Ramos (cell line): ENCODE data around the gene PTGDR2.

Source experiments
- in situ Hi-C: fragments of 300-500 bp; cut with MboI; formaldehyde crosslinking; loops from one replicate; pipeline ENCODE4 v1.14.3; 2022; ENCODE audit warnings: low sequenced_read_pairs; ENCODE audit not compliant: unreplicated experiment

The PTGDR2 gene

DNA sequence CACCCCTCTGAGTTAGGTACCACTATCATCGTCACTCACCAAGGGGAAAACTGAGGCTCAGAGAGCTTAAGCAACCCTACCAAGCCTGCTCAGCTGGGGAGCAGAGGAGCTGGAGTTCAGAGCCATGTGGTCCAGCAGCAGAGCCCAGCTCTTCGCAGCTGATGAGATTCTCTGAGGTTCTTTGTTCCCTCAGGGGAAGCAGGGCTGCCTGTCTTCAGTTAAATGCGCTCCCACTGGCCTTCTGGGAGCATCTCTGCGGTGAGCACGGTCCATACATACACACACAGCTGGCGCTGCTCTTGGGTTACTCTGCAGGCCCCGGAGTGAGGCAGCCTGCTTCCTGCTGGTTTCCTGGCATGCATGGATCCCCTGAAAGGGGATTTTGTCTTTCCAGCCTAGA lies 5.2 kb upstream of the PTGDR2 start:
- in situ Hi-C loops = no loop called here

DNA sequence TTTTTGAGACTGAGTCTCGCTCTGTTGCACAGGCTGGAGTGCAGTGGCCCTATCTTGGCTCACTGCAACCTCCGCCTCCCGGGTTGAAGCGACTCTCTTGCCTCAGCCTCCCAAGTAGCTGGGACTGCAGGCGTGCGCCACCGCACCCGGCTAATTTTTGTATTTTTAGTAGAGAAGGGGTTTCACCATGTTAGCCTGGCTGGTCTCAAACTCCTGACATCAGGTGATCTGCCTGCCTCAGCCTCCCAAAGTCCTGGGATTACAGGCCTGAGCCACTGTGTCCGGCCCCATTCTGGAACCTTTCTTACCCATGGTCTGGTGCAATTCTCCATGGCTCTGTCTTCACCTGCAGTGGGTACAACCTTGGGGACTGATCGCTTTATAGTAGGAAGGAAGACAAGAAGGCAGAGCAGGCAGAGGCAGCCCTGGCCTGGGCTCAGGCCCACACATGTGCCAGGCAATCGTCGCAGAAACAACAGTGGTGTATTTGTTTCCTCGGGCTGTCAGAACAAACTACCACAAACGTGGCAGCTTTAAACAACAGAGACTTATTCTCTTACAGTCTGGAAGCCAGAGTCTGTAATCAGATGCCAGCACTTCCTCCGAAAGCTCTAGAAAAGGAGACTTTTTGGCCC lies 4.0 kb upstream of the PTGDR2 start:
- in situ Hi-C loops = no loop called here

DNA sequence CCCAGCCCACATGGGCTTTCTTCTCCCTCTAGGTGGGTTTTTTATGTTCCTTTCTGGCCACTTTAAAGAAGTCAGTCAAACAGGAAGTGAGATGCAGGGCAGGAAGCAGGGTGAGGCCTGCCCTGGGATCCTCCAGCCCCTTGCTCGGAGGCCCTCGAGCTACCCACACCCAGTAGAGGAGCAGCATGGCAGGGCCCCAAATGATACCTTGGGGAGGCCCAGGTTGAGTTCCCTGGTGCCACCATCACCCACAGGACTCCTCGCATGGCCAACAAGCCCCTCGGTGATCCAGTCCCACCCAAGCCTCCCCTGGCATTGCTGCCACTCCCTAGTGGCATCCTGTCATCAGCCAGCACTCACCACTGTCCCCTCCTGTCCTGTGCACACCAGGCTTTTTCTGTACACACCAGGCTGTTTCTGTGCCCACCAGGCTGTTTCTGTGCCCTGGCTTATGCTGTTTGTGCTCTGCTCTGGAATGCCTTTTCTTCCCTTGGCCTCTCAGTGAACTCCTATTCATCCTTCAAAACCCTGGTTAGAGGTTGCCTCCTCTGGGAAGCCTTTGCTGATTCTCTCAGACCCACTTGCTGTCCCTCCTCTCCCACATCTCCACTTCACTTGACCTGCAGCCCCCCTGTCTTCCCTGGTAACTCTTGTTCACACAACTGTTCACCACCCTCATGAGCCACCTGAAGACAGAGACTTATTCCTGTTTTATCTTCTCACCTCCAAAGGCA lies 3.1 kb upstream of the PTGDR2 start:
- in situ Hi-C loops = no loop called here

DNA sequence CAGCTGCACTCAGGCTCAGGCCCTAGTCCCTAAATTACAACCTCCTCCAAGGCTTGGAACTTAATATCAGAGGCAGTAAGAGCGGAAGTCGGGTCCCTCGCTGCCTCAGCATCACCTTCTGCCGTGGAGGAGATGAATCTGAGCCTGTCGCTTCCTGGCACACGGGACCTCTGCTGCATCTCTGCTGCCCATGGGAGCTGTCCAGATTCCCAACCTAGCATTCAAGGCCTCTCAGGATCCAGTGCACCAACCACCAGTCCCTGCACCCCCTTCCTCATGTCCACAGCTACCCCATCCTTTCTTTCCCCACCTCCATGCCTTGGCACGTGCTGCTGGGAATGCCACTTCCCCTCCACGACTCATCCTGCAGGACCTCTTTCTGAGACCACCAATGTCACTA lies 2.5 kb upstream of the PTGDR2 start:
- in situ Hi-C loops = no loop called here

DNA sequence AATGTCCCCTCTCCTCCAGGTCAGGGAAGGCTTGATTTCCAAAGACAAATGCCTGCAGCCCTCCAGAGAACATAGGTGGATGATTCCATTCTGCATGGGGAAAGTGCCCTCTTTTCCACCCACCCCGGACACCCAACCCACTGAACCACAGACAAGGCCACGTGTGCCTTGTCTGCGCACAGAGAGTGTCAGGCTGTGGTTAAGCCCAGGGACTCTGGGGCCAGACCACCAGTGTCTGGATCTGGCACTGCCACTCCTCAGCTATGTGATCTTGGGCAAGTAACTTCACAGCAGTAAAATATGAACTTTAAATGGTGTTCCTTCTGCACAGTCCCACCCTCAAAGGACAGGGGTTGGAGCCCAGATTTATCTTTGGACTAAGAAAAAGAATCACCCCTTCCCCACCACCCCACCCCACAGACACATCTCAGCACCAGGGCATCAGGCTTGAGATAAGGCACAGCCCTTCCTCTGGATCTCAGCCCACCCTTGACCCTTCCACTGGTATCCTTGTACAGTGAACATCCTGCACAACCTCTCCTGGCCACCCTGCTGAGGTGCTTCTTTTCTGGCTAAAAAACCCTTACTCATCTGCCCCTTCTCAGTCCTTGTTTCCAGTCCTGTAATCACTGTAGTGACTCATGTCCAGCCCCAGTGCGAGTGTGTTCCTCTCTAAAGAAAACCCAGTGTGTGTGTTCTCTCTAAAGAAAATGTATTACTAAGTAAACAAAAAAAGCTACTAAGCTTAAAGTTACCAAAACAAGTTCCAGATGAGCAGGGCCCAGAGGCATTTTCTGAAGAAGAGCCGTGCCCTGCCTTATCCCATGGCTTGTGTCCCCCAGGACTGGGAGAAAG lies 1.9 kb upstream of the PTGDR2 start:
- in situ Hi-C loops = no loop called here

DNA sequence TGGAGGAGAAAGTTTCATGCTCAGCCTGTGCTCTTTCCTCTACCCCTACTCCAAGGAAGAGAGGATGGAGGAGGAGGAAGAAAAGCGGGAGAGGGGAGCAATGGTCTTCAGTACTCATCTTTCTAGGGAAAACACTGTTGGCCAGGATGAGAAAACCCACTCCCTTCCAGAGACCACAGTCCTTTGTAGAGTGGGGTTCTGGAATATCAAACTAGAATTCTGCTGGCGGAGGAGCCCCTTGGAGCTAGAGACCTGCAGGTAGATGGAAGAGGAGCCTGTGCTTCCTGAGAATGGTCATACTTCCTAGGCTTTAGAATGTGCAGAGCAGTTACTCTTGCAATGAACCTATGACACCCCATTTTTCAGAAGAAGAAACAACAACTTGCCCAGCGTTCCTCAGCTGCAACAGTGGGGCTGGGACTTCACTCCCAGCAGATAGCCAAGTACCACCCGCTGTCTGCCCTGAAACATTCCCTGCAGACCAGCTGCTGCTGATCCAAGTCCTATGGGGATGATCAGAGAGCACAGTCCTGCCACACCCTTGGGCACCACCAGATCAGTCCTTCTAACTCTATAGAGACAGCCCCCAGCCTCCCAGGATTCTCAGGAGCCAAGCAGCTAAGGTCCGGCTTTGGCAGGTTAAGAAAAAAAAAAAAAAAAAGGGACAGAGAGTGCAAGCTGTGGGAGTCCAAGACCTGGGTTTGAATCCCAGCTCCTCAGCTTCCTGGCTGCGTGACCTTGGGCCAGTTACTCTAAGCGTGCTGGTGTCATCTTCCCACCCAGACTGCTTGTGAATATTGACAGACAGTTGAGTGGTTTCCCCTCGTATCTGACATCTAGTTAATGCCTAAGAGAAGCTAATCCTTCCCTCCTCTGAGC lies 664 bp downstream of the PTGDR2 start:
- in situ Hi-C loops = no loop called here

DNA sequence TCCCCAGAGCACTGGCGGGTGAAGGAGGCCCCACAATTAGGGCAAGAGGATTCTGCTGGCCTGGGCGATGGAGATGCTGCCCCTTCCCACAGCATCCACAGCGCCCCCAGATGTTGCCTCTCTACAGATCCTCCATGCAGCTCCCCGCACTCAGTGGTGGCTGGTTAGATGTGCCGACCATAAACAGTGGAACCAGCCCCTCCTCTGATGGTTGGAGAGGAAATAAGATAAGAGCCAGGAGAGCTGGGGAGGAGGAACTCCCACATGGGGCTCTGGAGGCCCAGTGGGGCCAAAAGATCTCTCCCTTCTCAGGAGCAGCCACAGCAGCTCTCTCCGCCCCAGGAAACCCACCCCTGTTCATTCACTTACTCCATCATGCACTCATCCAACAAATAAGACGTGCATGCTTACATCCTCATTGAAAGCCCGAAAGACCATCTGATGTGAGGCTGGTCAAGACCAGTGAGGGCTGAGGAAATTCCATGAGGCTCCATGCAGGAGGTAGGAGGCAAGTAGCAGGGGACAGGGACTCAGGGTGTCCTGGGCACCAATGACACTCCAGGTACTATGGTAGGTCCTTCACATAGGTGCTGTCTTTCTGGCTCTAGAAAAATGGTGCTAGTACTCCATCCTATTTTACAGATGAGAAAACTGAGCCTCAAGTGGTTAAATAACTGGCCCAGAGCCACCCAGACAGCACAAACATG lies 1.5 kb downstream of the PTGDR2 start:
- in situ Hi-C loops = no loop called here

DNA sequence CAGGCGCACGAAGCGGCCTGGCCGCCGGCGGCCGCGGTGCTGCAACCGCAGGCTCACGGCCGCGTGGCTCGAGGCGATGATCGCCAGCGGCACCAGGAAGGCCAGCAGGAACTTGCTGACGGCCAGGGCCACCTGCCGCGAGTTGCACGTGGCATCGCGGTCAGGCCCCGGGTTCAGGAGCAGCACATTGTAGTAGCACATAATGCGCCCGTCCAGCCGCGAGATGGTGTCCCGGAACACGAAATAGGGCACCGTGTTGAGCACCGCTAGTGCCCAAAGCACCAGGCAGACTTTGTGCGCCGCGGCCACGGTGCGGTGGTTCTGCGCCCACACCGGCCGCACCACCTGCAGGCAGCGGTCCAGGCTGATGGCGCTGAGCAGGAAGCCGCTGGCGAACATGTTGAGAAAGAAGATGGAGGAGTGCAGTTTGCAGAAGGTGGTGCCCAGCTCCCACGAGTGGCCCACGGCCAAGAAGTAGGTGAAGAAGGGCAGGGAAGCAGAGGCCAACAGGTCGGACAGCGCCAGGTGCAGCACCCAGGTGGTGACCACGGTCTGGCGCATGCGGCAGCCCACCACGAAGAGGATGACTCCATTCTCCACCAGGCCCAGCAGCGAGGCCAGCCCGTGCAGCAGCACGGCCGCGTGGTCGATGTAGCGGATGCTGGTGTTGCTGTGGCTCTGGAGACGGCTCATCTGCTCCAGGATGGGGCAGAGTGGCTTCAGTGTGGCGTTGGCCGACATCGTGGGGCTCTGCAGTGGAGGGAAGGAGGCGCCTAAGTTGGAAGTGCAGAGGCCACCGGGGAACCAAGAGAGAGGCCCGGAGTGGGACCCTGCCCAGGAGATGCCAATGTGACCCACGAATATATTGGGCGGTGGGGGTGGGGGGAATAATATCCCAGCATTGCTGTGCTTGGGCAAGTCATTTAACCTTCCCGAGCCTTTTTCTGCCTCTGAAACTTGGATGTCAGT lies 2.5 kb downstream of the PTGDR2 start:
- in situ Hi-C loops = no loop called here

DNA sequence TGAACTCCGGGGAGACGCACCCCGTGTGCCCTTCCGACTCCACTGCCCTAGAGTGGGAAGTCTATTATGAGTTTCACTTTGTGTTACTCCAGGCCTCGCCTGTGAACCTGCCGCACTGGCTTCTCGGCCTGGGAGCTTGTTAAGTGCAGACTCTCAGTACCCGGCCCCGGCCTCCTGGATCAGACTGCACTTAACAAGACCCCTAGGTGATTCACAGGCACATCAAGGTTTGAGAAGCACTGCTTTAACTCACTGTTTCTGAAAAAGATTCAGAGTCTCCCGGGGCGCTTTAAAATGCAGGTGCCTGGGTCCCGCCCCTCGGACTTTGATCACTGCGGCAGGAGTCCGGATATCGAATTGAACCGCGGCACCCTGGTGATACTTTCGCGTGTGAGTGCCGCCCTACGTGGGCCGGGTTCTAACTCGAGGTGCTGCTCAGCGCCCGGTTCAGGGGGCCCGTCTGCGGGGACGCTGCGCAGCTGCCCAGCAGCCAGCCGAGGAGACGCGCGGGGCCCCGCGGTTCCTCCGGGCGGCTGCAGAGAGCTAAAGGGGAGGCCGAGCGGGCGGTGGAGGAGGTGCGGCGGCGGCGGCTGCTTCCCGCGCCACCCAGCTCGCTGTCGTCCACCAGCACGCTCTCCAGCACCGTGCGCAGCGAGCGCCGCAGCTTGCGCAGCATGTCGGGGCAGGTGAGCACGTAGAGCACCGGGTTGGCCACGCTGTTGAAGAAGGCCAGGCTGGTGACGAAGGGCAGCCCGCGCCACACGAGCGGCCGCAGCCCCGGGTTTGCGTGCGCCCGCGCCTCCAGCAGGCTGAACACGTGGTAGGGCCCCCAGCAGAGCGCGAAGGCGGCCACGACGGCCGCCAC lies 3.4 kb downstream of the PTGDR2 start:
- in situ Hi-C loops = no loop called here

DNA sequence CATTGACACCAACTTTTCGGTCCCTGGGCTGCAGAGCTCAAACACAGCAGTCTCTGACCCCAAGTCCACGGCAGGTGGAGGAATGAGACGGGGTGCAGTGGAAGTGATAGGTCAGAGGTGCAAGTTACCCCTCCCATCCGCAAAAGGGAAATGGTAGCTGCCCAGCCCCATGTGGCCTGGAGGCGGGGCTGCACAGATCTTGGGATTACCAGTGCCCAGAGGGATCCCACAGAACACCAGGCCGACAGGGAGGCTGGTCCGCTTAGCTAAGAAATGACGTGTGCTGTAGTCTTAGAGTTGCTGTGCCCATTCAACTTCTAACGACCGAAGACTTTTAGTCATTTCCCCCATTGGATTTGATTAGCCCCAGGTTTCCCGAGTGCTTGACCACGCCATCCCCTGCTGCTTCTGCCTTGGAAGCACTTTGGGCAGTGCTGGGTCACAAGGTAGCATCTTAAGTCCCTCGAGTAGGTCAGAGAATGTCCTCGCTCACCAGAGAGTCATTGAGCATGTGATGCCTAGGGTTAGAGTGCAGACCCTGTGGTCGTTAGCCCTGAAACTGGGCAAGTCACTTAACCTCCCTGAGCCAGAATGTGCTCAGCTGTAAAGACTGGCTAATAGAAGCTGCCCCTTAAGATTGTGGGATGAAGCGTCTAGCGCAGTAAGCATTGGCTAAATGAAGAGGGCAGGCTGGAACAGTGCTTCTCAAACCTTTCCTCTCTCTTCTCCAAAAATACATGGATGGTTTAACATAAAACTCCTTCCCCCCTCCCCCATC lies 4.2 kb downstream of the PTGDR2 start:
- in situ Hi-C loops = no loop called here

DNA sequence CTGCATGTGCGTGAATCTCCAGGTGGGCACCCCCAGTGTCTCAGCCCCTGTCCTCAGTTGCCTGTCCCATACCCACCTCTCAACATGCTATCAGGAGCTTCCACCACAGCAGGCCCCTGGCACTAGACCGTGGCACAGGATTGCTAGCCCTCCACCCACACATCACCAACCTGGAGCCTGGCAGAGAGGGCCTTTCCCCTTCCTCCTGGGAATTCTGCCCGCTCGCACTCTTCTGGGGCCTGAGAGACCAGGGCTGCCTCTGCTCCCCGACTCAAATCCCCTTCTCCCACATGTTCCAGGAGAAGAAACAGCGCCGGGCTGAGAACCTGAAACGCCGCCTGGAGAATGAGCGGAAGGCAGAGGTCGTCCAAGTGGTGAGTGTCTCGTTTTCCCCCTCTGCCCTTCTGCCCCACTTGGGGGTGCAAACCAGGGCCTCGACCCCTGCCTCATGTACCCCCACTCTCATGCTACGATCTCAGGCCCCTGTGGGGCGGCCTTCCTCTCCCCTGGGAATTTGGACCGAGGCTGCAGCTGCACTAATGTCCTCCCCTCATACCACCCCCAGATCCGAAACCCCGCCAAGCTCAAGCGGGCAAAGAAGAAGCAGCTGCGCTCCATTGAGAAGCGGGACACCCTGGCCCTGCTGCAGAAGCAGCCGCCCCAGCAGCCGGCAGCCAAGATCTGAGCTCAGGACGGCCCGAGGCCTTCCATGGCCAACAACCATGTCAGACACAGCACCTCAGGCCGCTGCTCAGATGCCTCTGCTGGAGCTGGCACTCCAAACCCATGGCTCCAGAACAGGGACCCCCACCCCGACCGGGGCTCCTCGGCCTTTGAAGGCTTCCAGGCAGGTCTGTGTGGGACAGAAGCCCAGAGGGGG lies 5.9 kb downstream of the PTGDR2 start:
- in situ Hi-C loops = no loop called here

DNA sequence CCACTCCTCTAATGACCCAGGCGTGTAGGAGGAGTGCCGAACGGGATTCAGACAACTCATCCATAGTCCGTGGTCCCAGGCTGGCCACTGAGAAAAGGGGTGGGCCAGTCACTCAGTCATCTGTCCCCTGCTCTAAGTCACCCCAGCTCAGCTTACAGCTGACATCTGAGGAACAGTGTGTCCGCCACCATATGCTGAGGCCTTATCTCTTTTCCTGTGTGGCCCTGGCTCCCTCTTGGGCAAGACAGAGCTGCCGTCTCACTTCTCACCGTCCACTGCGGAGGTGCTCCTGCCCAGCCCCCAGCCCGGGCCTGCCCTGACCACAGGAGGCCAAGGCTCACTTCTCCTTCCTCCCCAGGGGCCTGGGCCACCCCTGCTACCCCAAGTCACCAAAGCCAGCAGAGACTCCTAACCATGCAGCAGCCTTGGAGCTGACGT lies 7.0 kb downstream of the PTGDR2 start:
- in situ Hi-C loops = no loop called here

DNA sequence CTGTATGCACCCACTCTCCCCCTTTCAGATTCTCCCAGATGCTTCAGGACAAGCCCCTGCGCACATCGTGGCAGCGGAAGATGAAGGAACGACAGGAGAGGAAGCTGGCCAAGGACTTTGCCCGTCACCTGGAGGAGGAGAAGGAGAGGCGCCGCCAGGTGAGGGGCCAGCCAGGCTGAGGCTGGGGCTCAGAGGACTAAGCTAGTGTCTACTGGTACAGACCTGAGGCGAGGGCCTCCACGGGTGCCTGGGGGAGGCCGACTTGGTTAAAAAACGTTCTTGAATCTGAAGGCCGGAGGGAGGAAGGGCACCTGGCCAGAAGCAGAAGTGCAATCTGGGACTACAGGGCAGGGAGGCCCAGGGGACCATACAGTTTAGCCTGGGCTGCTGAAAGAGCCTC lies 7.9 kb downstream of the PTGDR2 start:
- in situ Hi-C loops = no loop called here

DNA sequence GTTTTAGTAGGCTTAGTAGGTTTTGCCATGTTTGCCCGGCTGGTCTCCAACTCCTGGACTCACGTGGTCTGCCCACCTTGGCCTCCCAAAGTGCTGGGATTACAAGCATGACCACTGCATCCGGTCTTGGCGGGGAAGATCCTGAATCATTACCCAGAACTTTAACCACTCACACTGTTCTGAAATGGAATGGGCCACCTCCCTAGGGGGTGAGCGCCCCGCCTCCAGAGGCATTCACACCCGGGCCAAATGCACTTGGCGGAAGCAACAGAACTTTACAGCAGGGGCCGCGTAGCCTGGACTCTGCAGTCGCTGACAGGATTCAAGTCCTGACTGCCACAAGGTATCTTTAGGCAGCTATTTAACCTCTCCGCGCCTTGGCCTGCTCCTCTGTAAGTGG lies 8.5 kb downstream of the PTGDR2 start:
- in situ Hi-C loops = no loop called here

DNA sequence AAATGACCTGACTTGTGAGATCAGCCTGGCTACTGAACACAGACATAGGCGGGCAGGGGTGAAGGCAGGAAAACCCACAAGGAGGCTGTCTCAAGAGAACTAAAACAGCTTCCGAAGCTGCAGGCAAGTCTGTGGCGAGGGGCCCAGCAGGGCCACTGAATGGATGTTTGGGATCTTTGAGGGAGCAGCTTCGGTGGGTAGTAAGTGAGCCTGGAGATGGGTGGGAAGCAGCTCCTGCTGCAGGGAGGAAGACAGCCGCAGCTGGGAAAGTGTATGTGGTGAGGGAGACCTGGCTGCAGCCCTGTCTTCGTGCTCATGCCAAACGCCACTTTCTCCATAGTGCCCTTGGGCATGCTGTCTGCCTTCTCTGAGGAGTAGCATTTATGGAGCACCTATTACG lies 10.4 kb downstream of the PTGDR2 start:
- in situ Hi-C loops = no loop called here

DNA sequence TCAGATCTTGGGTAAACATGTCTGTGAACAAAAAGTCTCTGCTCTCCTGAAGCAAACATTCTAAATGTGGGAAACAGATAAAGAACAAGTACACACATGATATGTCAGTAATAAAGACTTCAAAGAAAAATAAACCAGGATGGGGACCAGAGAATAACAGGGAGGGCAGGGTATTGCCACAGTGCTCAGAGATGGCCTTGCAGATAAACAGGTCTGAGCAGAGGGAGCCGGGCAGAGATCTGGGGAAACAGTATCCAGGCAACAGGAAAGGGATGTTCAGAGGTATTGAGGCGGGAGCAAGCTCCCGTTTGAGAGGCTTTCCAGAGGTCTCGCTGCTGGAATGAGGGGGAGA lies 10.9 kb downstream of the PTGDR2 start:
- in situ Hi-C loops = no loop called here
